H1 (cell line): Measurements from ENCODE around the gene SYN1.

Experiments
- CREB1 ChIP-seq: IDR thresholded peaks from 2 replicates; pipeline ENCODE4 v1.6.1; 2012; ENCODE audit warnings: inconsistent platforms
- MAFK ChIP-seq: IDR thresholded peaks from 2 replicates; pipeline ENCODE4 v1.6.1; 2012; ENCODE audit warnings: low read depth, mild to moderate bottlenecking, improper control_type of control experiment, low read length
- POLR2AphosphoS5 ChIP-seq: IDR thresholded peaks from 2 replicates; pipeline ENCODE4 v1.6.1; 2011; ENCODE audit warnings: low read depth, low read length
- RXRA ChIP-seq: IDR thresholded peaks from 2 replicates; pipeline ENCODE4 v1.6.1; 2011; ENCODE audit warnings: low read depth, mild to moderate bottlenecking, low read length, moderate library complexity; ENCODE audit not compliant: insufficient read depth
- TAF1 ChIP-seq: IDR thresholded peaks from 2 replicates; pipeline ENCODE4 v1.6.1; 2011; ENCODE audit warnings: mild to moderate bottlenecking, low read depth, low read length

- TF ChIP-seq CREB1: no peak
- TF ChIP-seq POLR2AphosphoS5: no peak
- no peak for TF ChIP-seq TAF1
- no peak for TF ChIP-seq RXRA
- TF ChIP-seq MAFK: no peak
These were observed 23.4 kb downstream of the SYN1 start for GRCh38 chrX:47596256-47596655.
